Measurements from ENCODE around the gene PSMC3IP. TPM values are rescaled to one million over a fixed set of nuclear protein-coding genes. Genes with fewer than 3 reads are reported as not detected.

Gene PSMC3IP
- total RNA-seq, 1 donor from 2014 or later, result 5.6 TPM

DNA sequence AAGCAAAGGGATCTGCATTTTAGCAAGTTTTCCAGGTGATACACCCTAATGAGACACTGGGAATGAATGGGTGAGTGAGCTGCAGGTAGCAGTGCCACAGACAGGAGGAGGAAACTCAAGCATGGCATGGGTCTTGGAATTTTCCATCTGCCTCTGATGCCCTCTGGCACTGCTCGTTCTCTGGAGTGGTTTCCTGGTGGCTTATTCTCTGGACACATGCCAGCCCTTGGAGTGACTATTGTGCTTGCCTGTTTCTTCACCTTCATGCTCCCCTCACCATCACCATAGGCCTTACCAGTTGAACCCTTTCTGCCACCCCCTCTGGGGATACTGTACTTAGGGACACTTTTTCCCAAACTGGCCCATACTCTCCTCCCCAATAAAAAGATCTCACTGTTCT, 14.0 kb downstream of the PSMC3IP start:
- no peaks in the 10 kb centered on the region for H3K9me3 Mint-ChIP-seq (ENCODE audit: unreplicated experiment)
- peaks cover 43% of the 10 kb centered on the region for H3K4me1 Mint-ChIP-seq (ENCODE audit: unreplicated experiment)
- TF ChIP-seq, protein P1, sequence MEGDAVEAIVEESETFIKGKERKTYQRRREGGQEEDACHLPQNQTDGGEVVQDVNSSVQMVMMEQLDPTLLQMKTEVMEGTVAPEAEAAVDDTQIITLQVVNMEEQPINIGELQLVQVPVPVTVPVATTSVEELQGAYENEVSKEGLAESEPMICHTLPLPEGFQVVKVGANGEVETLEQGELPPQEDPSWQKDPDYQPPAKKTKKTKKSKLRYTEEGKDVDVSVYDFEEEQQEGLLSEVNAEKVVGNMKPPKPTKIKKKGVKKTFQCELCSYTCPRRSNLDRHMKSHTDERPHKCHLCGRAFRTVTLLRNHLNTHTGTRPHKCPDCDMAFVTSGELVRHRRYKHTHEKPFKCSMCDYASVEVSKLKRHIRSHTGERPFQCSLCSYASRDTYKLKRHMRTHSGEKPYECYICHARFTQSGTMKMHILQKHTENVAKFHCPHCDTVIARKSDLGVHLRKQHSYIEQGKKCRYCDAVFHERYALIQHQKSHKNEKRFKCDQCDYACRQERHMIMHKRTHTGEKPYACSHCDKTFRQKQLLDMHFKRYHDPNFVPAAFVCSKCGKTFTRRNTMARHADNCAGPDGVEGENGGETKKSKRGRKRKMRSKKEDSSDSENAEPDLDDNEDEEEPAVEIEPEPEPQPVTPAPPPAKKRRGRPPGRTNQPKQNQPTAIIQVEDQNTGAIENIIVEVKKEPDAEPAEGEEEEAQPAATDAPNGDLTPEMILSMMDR (IDR thresholded peaks at IDR 0.05), result no peak
- peak overlapping the region; percentile 65 for H3K27ac Mint-ChIP-seq (ENCODE audit: unreplicated experiment)
- H3K27me3 Mint-ChIP-seq (ENCODE audit: unreplicated experiment), result no peaks in the 10 kb centered on the region
- peaks cover 2% of the 10 kb centered on the region for H3K36me3 Mint-ChIP-seq (ENCODE audit: unreplicated experiment)
- DNase-seq (ENCODE audit: extremely low spot score, unreplicated experiment), result no peak
- peak overlapping the region; percentile 88 for H3K4me3 Mint-ChIP-seq (ENCODE audit: unreplicated experiment)

DNA sequence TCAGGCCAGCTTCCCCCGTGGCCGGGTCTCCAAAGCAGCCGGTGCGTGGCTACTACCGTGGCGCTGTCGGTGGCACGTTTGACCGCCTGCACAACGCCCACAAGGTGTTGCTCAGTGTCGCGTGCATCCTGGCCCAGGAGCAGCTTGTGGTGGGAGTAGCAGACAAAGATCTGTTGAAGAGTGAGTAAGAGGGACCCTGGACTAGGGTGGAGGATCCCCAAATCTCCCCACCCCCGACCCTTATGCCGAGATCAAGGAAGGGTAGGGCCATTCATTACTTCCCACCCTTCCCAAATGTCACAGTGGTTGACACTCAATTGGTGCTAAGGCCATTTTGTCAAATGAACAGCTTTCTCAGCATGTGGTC, 14.4 kb downstream of the PSMC3IP start:
- Mint-ChIP-seq H3K27ac (ENCODE audit: unreplicated experiment) (peak overlapping the region; percentile 27), H3K36me3 (ENCODE audit: unreplicated experiment) (peaks cover 2% of the 10 kb centered on the region), H3K9me3 (ENCODE audit: unreplicated experiment) (no peaks in the 10 kb centered on the region), H3K27me3 (ENCODE audit: unreplicated experiment) (no peaks in the 10 kb centered on the region), H3K4me3 (ENCODE audit: unreplicated experiment) (peak overlapping the region; percentile 88), H3K4me1 (ENCODE audit: unreplicated experiment) (peaks cover 43% of the 10 kb centered on the region)
- TF ChIP-seq, protein P1 (IDR thresholded peaks at IDR 0.05), result no peak
- DNase-seq (ENCODE audit: extremely low spot score, unreplicated experiment), result no peak

DNA sequence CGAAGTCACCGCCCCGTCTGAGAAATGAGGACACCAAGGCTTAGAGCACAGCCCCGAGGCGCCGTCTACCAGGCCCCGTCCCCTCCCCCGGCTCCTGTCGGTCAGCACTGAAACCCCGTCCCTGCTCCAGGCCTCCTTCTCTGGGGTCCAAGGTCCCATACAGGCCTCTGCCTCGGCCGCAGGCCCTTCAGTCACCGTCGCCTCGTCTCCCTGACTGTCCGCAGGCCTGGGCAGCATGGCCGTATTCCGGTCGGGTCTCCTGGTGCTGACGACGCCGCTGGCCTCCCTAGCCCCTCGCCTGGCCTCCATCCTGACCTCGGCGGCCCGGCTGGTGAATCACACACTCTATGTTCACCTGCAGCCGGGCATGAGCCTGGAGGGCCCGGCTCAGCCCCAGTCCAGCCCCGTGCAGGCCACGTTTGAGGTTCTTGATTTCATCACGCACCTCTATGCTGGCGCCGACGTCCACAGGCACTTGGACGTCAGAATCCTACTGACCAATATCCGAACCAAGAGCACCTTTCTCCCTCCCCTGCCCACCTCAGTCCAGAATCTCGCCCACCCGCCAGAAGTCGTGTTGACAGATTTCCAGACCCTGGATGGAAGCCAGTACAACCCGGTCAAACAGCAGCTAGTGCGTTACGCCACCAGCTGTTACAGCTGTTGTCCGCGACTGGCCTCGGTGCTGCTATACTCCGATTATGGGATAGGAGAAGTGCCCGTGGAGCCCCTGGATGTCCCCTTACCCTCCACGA, 15.0 kb downstream of the PSMC3IP start:
- H3K36me3 Mint-ChIP-seq (ENCODE audit: unreplicated experiment), result no peaks in the 10 kb centered on the region
- H3K9me3 Mint-ChIP-seq (ENCODE audit: unreplicated experiment), result no peaks in the 10 kb centered on the region
- no peaks in the 10 kb centered on the region for H3K27me3 Mint-ChIP-seq (ENCODE audit: unreplicated experiment)
- no peak for DNase-seq (ENCODE audit: extremely low spot score, unreplicated experiment)
- H3K4me3 Mint-ChIP-seq (ENCODE audit: unreplicated experiment), result peak overlapping the region; percentile 88
- TF ChIP-seq, protein P1 (IDR thresholded peaks at IDR 0.05), result no peak
- peak overlapping the region; percentile 96 for H3K27ac Mint-ChIP-seq (ENCODE audit: unreplicated experiment)
- H3K4me1 Mint-ChIP-seq (ENCODE audit: unreplicated experiment), result peaks cover 39% of the 10 kb centered on the region

DNA sequence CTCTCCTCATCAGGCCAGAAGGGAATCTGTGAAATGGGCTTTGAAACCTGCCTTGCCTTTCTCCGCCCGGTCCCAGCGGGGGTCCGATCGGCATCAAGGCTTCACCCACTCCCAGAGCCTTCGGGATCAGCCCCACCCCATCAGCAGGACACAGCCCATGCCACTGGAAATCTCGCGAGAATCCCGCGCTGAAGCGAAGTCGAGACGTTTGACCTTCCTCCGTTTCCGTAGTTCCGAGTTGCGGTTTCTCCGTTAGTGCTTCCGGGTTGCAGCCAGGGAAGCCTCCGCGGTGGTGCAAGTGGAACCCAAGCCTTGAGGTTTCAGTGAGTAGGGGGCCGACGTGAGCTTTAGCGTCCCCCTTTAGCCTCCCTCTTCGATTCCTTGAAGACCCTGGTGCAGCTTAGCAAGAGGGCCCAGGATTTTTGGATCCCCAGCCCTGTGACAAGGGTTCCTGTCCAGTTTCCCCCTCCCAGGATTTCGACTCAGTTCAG, 15.6 kb downstream of the PSMC3IP start, which contains the start of gene COASY:
Gene COASY (plus strand): TSS at position 252 of the 491 bp plus-strand sequence. CDS start 475 bp downstream, outside the sequence.
- Mint-ChIP-seq H3K36me3 (ENCODE audit: unreplicated experiment) (no peaks in the 10 kb centered on the region), H3K27ac (ENCODE audit: unreplicated experiment) (peak within 1 kb of the TSS; percentile 96)

DNA sequence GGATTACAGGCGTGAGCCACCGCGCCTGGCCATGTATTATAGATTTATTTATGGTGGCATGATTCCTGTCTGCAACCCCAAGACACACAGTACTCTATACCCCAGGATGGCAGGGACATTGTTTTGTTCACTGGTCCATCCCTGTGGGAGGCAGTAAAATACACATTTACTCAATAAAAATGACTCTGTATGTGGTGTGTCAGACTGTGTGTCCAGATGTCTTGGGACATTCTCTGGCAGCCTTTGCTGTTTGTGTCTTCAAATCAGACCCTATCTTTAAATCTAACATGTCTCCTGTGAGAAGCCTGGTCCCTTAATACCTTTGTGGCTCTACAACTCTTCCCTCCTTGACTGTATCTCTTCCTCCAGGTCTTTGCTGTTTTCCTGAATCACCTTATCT, 17.3 kb downstream of the PSMC3IP start:
- no peak for DNase-seq (ENCODE audit: extremely low spot score, unreplicated experiment)
- H3K36me3 Mint-ChIP-seq (ENCODE audit: unreplicated experiment), result no peaks in the 10 kb centered on the region
- no peak overlapping the region for H3K4me3 Mint-ChIP-seq (ENCODE audit: unreplicated experiment)
- TF ChIP-seq, protein P1 (IDR thresholded peaks at IDR 0.05), result no peak
- H3K27ac Mint-ChIP-seq (ENCODE audit: unreplicated experiment), result peak overlapping the region; percentile 11
- H3K9me3 Mint-ChIP-seq (ENCODE audit: unreplicated experiment), result no peaks in the 10 kb centered on the region
- peaks cover 39% of the 10 kb centered on the region for H3K4me1 Mint-ChIP-seq (ENCODE audit: unreplicated experiment)
- H3K27me3 Mint-ChIP-seq (ENCODE audit: unreplicated experiment), result no peaks in the 10 kb centered on the region

More for the DNA sequence above, 15.6 kb downstream of the PSMC3IP start, which contains the start of gene COASY:
- Mint-ChIP-seq H3K4me3 (ENCODE audit: unreplicated experiment) (peak within 1 kb of the TSS; percentile 88), H3K27me3 (ENCODE audit: unreplicated experiment) (no peaks in the 10 kb centered on the region), H3K9me3 (ENCODE audit: unreplicated experiment) (no peaks in the 10 kb centered on the region), H3K4me1 (ENCODE audit: unreplicated experiment) (peaks cover 38% of the 10 kb centered on the region)
- DNase-seq (ENCODE audit: extremely low spot score, unreplicated experiment), result peak; percentile 98
- TF ChIP-seq, protein P1 (IDR thresholded peaks at IDR 0.05), result no peak

Measured in osteocyte (in vitro differentiated cells).